Activated T-helper 9 cell treated with anti-CD3 and anti-CD28 coated beads, Interleukin-2, amount 50 U/mL, for 16 hours (primary cell): Measurements from ENCODE around the gene POLR3GL.
"Not testable (repeated sequence)": the region's sequence is repeated elsewhere in the genome, so short reads cannot be mapped to it uniquely, and the experiment has no call there.

ENCODE experiments used
- DNase-seq: peaks from one replicate; pipeline ENCODE4 v3.0.0-alpha.2; 2020; ENCODE audit warnings: low read depth

Gene POLR3GL

DNA sequence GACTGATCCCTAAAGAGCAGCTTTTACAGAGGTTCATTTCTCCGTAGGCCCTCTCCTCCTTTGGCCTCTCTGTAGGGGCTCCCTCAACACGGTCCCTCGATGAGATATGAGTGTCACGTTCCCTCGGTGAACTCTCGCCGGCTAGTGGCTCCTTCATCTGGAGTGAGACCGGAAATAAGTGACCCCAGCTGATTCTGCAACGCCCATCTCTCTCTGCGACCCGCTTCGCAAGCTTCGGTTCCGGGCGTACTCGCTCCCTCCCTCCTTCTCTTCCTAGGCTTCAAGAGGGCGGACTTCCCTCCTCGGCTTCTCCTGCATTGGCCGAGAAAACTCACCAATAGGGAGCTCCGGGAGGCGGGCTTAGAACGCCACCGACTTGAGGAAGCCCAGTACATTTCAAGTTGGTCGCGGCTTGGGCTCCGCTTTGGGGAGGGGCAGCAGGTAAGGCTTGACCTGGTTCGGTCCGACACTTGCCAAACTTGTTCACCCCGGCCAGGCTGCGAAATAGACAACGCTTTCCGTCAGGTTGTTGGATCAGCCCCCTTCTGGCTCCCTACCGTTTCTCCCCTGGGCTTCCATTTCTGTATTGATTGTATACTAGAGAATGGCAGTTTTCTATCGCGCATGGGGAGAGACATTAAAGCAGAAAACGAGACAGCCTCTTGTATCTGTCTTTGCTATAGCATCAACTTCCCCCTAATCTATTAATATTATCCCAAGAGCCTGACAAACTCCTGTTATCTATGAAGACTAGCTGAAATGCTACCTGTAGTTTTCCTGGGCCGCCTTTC is at the start of gene POLR3GL, which contains the start of gene ANKRD34A:
Gene POLR3GL, plus strand, starts transcription at position 363 of the 791 bp plus-strand sequence. CDS start 10,176 bp downstream, outside the sequence.
Gene ANKRD34A, minus strand, starts transcription at position 248 of the 791 bp plus-strand sequence. CDS start 2,816 bp downstream, outside the sequence.
- DNase-seq = peak; percentile 84

DNA sequence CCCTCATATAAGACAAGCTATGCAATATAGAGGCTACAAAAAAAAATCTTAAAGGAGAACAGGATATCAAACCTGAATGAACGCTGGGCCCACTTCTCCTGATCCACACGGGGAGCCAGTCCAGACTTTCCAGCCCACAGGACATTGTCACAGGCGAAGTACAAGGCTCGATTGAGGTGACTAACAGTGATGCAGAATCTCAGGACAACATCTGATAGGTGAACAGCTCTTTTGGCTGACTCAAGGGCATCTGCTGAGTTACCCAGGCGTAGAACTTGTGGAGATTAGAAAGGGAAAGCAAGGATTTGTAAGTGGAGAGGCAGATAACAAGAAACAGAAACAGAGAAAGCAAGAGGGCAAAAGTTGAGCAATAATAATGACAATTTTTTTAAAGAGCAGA is 47.7 kb upstream of the POLR3GL start:
- no peak for DNase-seq

- DNase-seq = no peak
These were observed 46.9 kb upstream of the POLR3GL start for GRCh38 chr1:145917595-145917994.

GRCh38 chr1:145918144-145918991 is 46.1 kb upstream of the POLR3GL start, which contains the start of gene PEX11B:
TSS of gene PEX11B (minus strand) at chr1:145918717. CDS start at chr1:145918688, 29 bp downstream.
- peak; percentile 86 for DNase-seq

DNA sequence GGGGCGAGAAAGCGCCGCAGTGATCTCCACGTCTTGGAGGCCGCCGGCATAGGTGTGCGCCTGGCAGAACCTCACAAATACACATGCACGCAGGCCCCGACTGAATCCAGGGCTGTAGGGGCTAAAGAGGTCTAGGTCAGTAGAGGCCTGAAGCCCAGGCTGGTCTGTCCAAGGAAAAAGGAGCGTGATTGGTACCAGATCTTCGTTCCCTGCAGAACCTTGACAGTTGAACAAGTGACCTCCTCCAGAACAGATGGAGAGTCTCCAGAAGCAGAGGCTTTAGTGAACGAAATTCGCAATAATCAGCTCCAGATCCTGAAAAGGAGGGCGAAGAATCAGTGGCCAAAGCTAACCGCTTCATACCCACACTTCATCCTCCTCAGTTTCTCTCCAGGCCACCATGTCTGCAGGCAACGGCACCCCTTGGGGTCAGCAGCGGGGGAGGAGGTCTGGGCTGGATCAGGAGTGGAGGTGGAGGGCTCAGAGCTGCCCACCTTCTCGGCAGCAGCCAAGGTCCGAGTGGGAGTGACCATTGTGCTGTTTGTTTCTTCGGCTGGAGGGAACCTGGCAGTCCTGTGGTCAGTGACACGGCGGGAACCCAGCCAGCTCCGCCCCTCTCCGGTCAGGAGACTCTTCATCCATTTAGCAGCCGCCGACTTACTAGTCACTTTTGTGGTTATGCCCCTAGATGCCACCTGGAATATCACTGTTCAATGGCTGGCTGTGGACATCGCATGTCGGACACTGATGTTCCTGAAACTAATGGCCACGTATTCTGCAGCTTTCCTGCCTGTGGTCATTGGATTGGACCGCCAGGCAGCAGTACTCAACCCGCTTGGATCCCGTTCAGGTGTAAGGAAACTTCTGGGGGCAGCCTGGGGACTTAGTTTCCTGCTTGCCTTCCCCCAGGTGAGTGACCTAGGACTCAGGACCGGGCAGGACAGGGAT is 45.2 kb upstream of the POLR3GL start:
- DNase-seq = no peak

DNA sequence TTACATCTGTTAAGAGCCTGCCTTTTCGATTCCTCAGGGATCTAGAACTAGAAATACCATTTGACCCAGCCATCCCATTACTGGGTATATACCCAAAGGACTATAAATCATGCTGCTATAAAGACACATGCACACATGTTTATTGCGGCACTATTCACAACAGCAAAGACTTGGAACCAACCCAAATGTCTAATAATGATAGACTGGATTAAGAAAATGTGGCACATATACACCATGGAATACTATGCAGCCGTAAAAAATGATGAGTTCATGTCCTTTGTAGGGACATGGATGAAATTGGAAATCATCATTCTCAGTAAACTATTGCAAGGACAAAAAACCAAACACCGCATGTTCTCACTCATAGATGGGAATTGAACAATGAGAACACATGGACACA is 44.2 kb upstream of the POLR3GL start:
- DNase-seq = not testable (repeated sequence)

- no peak for DNase-seq
These were observed 42.2 kb upstream of the POLR3GL start for GRCh38 chr1:145922266-145922665.

GRCh38 chr1:145926686-145927062 is 37.8 kb upstream of the POLR3GL start:
- DNase-seq = peak; percentile 27

GRCh38 chr1:145927063-145927886 is 37.2 kb upstream of the POLR3GL start, which contains the start of gene RBM8A:
TSS of gene RBM8A (minus strand) at chr1:145927484. CDS start at chr1:145927426, 58 bp downstream.
- peak; percentile 87 for DNase-seq

GRCh38 chr1:145927916-145928643 is 36.4 kb upstream of the POLR3GL start:
- DNase-seq = no peak

DNA sequence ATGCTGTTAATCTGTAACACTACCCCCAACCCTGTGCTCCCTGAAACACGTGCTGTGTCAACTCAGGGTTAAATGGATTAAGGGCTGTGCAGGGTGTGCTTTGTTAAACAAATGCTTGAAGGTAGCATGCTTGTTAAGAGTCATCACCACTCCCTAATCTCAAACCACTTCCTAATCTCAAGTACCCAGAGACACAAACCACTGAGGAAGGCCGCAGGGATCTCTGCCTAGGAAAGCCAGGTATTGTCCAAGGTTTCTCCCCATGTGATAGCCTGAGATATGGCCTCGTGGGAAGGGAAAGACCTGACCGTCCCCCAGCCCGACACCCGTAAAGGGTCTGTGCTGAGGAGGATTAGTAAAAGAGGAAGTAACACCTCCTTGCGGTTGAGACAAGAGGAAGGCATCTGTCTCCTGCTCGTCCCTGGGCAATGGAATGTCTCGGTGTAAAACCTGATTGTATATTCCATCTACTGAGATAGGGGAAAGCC is 31.9 kb upstream of the POLR3GL start:
- DNase-seq = not testable (repeated sequence)

GRCh38 chr1:145935708-145936107 is 28.8 kb upstream of the POLR3GL start:
- DNase-seq = no peak

- no peak for DNase-seq
These were observed 28.2 kb upstream of the POLR3GL start for GRCh38 chr1:145936247-145936646.

DNA sequence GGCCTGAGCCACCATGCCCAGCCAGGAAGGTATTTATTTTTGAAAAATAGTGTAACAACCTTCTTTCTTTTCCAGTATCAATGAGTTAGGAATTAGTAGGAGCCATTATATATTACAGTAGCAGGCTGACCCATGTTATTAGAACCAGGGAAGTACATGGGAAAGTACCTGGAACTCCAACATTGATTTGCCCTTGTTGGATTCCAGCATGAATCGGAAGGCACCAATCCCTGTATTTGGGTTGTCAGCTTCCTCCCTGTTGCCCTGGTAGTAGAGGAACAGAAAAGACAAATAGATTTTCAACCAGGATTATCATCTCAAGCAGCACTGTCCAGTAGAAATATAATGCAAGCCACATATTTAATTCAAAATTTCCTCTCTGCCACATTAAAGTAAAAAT is 27.1 kb upstream of the POLR3GL start:
- no peak for DNase-seq

DNA sequence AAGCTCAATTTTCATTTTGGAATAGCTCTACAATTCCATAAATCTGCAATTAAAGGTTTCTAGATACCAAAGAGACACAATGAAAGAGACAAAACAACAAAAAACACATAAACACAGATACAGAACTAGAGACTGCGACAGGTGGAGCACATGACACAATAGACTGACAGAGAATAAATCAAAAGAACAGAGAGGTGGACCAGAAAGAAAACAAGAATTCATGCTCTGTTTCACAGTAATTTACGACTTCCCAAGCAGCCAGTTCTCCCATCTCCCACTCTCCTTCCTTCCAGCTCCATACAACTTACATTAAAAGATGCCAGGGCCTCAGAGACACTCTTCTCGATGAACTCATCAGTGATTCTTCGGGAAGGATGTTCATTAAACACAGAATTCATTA is 22.1 kb upstream of the POLR3GL start:
- DNase-seq = no peak

- DNase-seq = no peak
These were observed 21.6 kb upstream of the POLR3GL start for GRCh38 chr1:145942871-145943270.

DNA sequence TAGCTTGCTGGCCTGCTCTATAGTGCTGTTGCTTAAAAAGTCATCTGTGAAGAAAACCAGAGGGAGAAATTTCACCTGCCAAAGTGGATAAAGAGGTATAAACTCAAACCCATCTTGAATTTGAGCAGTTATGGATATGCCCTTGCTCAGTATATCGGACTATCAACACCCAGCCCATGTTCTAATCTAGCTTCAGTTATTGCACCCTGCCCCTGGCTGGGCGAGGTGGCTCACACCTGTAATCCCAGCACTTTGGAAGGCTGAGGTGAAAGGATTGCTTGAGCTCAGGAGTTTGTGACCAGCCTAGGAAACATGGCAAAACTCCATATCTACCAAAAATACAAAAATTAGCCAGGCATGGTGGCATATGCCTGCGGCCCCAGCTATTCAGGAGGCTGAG is 20.0 kb upstream of the POLR3GL start:
- no peak for DNase-seq

- DNase-seq = no peak
These were observed 18.0 kb upstream of the POLR3GL start for GRCh38 chr1:145946477-145946986.

DNA sequence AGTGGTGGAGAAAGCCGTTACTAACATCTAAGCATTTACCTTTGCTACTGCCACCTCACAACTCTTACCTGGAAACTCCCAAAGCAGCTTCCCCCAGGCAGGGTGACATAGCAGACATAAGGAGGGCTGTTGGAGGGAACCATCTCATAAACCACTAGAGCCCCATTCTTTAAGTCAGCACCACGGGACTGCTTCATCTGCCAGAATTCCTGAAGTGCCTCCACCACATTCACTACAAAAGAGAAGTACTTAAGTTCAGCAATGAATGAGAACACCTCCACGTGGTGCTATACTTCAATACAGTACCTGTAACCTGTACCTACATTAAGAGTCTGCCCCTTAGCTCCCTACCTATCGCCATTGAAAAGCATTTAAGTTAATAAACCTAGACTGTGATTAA is 16.9 kb upstream of the POLR3GL start:
- no peak for DNase-seq

GRCh38 chr1:145949219-145949618 is 15.3 kb upstream of the POLR3GL start:
- DNase-seq = no peak
